ENCODE results near the gene AP1G1.
"Not testable (repeated sequence)": the region's sequence is repeated elsewhere in the genome, so short reads cannot be mapped to it uniquely, and the experiment has no call there.

The AP1G1 gene

GRCh38 chr16:71794018-71794417, 14.6 kb downstream of the AP1G1 start:
- TF ChIP-seq, protein P1, sequence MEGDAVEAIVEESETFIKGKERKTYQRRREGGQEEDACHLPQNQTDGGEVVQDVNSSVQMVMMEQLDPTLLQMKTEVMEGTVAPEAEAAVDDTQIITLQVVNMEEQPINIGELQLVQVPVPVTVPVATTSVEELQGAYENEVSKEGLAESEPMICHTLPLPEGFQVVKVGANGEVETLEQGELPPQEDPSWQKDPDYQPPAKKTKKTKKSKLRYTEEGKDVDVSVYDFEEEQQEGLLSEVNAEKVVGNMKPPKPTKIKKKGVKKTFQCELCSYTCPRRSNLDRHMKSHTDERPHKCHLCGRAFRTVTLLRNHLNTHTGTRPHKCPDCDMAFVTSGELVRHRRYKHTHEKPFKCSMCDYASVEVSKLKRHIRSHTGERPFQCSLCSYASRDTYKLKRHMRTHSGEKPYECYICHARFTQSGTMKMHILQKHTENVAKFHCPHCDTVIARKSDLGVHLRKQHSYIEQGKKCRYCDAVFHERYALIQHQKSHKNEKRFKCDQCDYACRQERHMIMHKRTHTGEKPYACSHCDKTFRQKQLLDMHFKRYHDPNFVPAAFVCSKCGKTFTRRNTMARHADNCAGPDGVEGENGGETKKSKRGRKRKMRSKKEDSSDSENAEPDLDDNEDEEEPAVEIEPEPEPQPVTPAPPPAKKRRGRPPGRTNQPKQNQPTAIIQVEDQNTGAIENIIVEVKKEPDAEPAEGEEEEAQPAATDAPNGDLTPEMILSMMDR (IDR thresholded peaks at IDR 0.05; ENCODE audit: control extremely low read depth, extremely low read depth, low read depth, missing control alignments): no peak
- POLR2A ChIA-PET: no interaction called here
- no peak for DNase-seq (ENCODE audit: extremely low spot score)
- CTCF ChIA-PET: interaction anchor here (1.3 kb wide), 1 partner anchor 11 kb away, joined by 3 read pairs; no protein-coding TSS in a partner anchor

DNA sequence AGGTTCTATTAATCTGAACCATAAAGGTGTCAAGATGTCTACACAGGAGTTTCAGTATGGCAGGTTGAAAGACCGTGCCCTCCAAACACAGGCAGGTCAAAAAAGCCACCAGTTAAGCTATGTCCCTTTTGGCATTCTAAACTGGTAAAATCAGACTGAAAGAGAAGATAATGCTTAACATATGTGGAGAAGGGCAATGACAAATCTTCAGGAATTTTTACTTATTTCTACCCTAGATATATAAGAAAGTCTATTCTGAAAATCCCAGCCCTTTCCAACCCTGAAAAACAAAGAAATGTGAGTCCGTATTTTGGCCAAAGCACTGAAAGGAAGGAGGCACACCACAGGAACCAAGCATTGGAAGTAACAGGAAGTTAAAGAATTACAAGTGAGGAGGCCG, 16.5 kb downstream of the AP1G1 start:
- ChIA-PET POLR2A (interaction anchor here (1.2 kb wide), 1 partner anchor 9 kb away, joined by 4 read pairs; no protein-coding TSS in a partner anchor), CTCF (interaction anchor here (1.4 kb wide), 1 partner anchor 10 kb away, joined by 3 read pairs; no protein-coding TSS in a partner anchor)
- TF ChIP-seq, protein P1 (IDR thresholded peaks at IDR 0.05; ENCODE audit: control extremely low read depth, extremely low read depth, low read depth, missing control alignments): no peak
- DNase-seq (ENCODE audit: extremely low spot score): no peak

- CTCF ChIA-PET: interaction anchor here (1.0 to 2.1 kb wide), 5 partner anchors 11 to 92 kb away, joined by 3 to 9 read pairs (median 5); partner anchors contain the start of gene AP1G1
- POLR2A ChIA-PET; DNase-seq (ENCODE audit: extremely low spot score): not testable (repeated sequence)
Measured at GRCh38 chr16:71790329-71790728, 18.3 kb downstream of the AP1G1 start.

GRCh38 chr16:71789136-71789535, 19.5 kb downstream of the AP1G1 start:
- CTCF ChIA-PET: interaction anchor here (0.9 to 2.1 kb wide), 6 partner anchors 10 to 94 kb away, joined by 3 to 9 read pairs (median 4); partner anchors contain the start of gene AP1G1
- TF ChIP-seq, protein P1 (IDR thresholded peaks at IDR 0.05; ENCODE audit: control extremely low read depth, extremely low read depth, low read depth, missing control alignments): no peak
- DNase-seq (ENCODE audit: extremely low spot score): no peak
- POLR2A ChIA-PET: interaction anchor here (0.7 to 1.1 kb wide), 2 partner anchors 13 to 83 kb away, joined by 4 read pairs; no protein-coding TSS in a partner anchor

DNA sequence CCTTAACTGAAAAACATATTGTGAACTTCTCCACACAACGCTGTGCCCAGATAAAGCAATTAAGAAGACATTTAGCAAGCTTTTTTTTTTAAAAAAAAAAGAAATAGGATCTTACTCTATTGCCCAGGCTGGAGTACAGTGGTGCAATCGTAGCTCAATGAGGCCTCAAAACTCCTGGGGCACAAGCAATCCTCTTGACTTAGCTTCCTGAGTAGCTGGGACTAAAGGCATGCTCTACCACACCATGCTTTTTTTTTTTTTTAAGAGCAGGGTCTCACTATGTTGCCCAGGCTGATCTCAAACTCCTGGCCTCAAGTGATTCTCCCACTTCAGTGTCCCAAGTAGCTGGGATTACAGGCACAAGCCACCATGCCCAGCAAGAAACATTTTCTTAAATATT, 20.1 kb downstream of the AP1G1 start:
- CTCF ChIA-PET: interaction anchor here (1.5 to 2.1 kb wide), 4 partner anchors 9 to 94 kb away, joined by 3 to 9 read pairs (median 5); partner anchors contain the start of gene AP1G1

GRCh38 chr16:71785143-71785542, 23.5 kb downstream of the AP1G1 start:
- ChIA-PET CTCF (interaction anchor here (0.9 to 1.3 kb wide), 4 partner anchors 15 to 97 kb away, joined by 3 to 4 read pairs (median 3); no protein-coding TSS in a partner anchor), POLR2A (interaction anchor here (0.5 kb wide), 1 partner anchor 19 kb away, joined by 4 read pairs; no protein-coding TSS in a partner anchor)
- DNase-seq (ENCODE audit: extremely low spot score): not testable (repeated sequence)

More for the DNA sequence above, 20.1 kb downstream of the AP1G1 start:
- TF ChIP-seq, protein P1 (IDR thresholded peaks at IDR 0.05; ENCODE audit: control extremely low read depth, extremely low read depth, low read depth, missing control alignments): no peak
- POLR2A ChIA-PET: no interaction called here
- DNase-seq (ENCODE audit: extremely low spot score): no peak

- TF ChIP-seq, protein P1 (IDR thresholded peaks at IDR 0.05; ENCODE audit: control extremely low read depth, extremely low read depth, low read depth, missing control alignments): no peak
- ChIA-PET CTCF (interaction anchor here (0.9 to 1.3 kb wide), 4 partner anchors 16 to 98 kb away, joined by 3 to 4 read pairs (median 3); no protein-coding TSS in a partner anchor), POLR2A (no interaction called here)
- no peak for DNase-seq (ENCODE audit: extremely low spot score)
Measured at GRCh38 chr16:71784093-71784492, 24.5 kb downstream of the AP1G1 start.

All from GM10248 (cell line).